ENCODE results near the gene DKKL1.

DKKL1 gene

GRCh38 chr19:49338023-49338677 lies 25.5 kb upstream of the DKKL1 start:
- no peak for DNase-seq

- peak; percentile 29 for DNase-seq
Observed at GRCh38 chr19:49338691-49339300, 24.9 kb upstream of the DKKL1 start.

- no peak for DNase-seq
Observed at GRCh38 chr19:49339301-49340068, 24.2 kb upstream of the DKKL1 start.

- no peak for DNase-seq
Observed at GRCh38 chr19:49340069-49340864, 23.4 kb upstream of the DKKL1 start.

GRCh38 chr19:49340865-49341718 lies 22.6 kb upstream of the DKKL1 start:
- DNase-seq, result no peak

GRCh38 chr19:49342291-49342721 lies 21.4 kb upstream of the DKKL1 start:
- no peak for DNase-seq

- DNase-seq, result no peak
Observed at GRCh38 chr19:49343123-49343522, 20.6 kb upstream of the DKKL1 start.

GRCh38 chr19:49344505-49345423 lies 18.9 kb upstream of the DKKL1 start:
- DNase-seq, result no peak

GRCh38 chr19:49347191-49347590 lies 16.5 kb upstream of the DKKL1 start:
- no peak for DNase-seq

GRCh38 chr19:49347835-49348234 lies 15.8 kb upstream of the DKKL1 start:
- peak; percentile 34 for DNase-seq

GRCh38 chr19:49348305-49349189 lies 15.1 kb upstream of the DKKL1 start:
- no peak for DNase-seq

- no peak for DNase-seq
Observed at GRCh38 chr19:49349567-49349966, 14.1 kb upstream of the DKKL1 start.

- no peak for DNase-seq
Observed at GRCh38 chr19:49355909-49356353, 7.7 kb upstream of the DKKL1 start.

- no peak for DNase-seq
Observed at GRCh38 chr19:49356382-49356781, 7.3 kb upstream of the DKKL1 start.

- DNase-seq, result no peak
Observed at GRCh38 chr19:49357186-49357585, 6.5 kb upstream of the DKKL1 start.

GRCh38 chr19:49359851-49360820 lies 3.5 kb upstream of the DKKL1 start:
- DNase-seq, result no peak

- DNase-seq, result no peak
Observed at GRCh38 chr19:49361438-49362047, 2.1 kb upstream of the DKKL1 start.

Data from activated CD4-positive, alpha-beta T cell treated with anti-CD3 and anti-CD28 coated beads, Interleukin-2, amount 50 U/mL, for 16 hours (primary cell).